22Rv1 (cell line): Measurements from ENCODE around the gene A4GNT.

Source experiments
- H3K27ac ChIP-seq: fragments of 450-650 bp; 2 replicates; pipeline ENCODE4 v1.5.1; 2017
- CTCF ChIP-seq: fragments of 450-650 bp; IDR thresholded peaks from 2 replicates; pipeline ENCODE4 v1.5.1; 2017; ENCODE audit warnings: mild to moderate bottlenecking
- ZFX ChIP-seq: fragments of 450-650 bp; IDR thresholded peaks from 2 replicates; pipeline ENCODE4 v1.6.1; 2017; ENCODE audit warnings: antibody characterized with exemption, borderline replicate concordance

Gene A4GNT

GRCh38 chr3:138132239-138132638 lies at the start of gene A4GNT:
Gene A4GNT, minus strand, starts transcription at chr3:138132390. Its CDS starts 1,134 bp downstream, at chr3:138131256.
- TF ChIP-seq ZFX = no peak
- TF ChIP-seq CTCF = no peak
- no peak within 1 kb of the TSS for H3K27ac ChIP-seq

- TF ChIP-seq CTCF (peak; percentile 81), ZFX (no peak)
- no peak overlapping the region for H3K27ac ChIP-seq
Measured at GRCh38 chr3:138180375-138181029, 48.3 kb upstream of the A4GNT start.

- TF ChIP-seq ZFX = no peak
- TF ChIP-seq CTCF = no peak
- H3K27ac ChIP-seq = peak within 1 kb of the TSS; percentile 91
Measured at GRCh38 chr3:138174421-138175131, 42.4 kb upstream of the A4GNT start, which contains the start of gene DBR1. Gene DBR1, minus strand, starts transcription at chr3:138174921. Its CDS starts 126 bp downstream, at chr3:138174795.

- peak overlapping the region; percentile 91 for H3K27ac ChIP-seq
- TF ChIP-seq ZFX (no peak), CTCF (no peak)
Measured at GRCh38 chr3:138173769-138174420, 41.7 kb upstream of the A4GNT start.

GRCh38 chr3:138172625-138173024 lies 40.4 kb upstream of the A4GNT start:
- H3K27ac ChIP-seq = no peak overlapping the region
- TF ChIP-seq CTCF (no peak), ZFX (no peak)

GRCh38 chr3:138165061-138165460 lies 32.9 kb upstream of the A4GNT start:
- TF ChIP-seq CTCF (no peak), ZFX (no peak)
- H3K27ac ChIP-seq = no peak overlapping the region
